CD4-positive, alpha-beta T cell treated with Interleukin-15 for 1 hour (primary cell): ENCODE measurements around the gene TRIM29.
"Not testable (repeated sequence)": the region's sequence is repeated elsewhere in the genome, so short reads cannot be mapped to it uniquely, and the experiment has no call there.

ENCODE experiments used
- DNase-seq: peaks from one replicate; pipeline ENCODE4 v3.0.0-alpha.2; 2020

Gene TRIM29

DNA sequence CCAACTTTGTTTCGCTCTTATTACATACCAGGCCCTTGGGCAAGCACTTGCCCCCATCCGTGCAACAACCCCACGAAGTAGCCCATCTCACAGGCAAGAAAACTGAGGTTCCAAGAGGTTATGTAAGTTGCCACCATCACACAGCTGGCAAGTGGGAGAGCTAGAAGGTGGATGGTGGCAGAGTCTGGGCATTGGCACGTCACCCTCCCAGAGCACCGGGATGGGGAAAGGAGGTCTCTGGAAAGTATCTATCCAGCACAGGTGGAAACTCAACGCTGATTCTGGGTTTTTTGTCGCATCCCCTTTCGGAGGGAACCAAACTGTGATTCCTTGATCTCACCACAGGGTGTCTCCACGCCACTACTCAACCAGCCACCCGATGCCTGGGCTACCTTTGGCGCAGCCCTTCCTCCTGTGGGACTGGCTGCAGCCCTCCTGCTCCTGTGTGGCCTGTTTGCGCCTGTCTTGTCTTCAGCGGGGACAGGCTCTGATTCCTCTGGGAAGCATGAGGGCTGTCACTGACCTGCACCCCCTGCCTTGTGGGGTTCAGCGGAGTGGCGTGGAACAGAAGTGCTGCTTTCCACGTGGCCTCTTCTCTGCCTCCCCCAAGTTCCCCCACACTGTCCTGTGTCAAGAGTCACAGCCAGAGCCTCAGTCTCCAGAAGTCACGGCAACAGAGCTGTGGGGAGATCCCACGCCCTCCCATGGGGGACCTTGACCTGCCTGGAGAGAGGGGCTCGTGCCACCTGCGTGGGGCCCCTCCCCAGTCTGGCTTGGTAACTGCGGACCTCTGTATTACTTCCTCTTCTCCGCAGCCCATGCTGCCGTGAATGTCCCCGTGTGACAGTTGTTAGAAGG, 34.4 kb upstream of the TRIM29 start:
- peak; percentile 45 for DNase-seq

DNA sequence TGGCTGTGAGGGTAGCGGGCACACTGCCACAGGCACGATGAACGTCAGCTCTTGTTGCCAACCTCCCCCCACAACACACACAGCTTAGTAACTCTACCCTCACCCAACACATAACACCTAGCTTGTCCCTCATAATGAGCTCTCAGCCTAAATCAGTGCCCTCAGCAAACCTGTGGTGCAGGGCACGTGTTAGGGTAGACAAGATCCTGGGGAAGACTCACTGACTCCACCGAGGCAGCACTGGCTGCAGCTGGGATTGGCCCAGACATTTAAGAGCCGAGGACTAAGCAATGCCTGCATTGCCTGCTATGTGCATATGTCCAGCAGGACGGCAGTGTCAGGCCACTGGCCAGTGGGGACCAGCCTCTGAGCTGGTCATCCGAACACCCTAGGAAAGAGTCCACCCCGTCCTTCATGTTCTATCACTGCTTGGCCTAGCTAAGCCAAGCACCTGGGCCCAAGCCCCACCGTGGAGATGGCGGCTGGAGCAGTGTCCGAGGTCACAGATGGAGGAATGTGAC, 32.9 kb upstream of the TRIM29 start:
- no peak for DNase-seq

DNA sequence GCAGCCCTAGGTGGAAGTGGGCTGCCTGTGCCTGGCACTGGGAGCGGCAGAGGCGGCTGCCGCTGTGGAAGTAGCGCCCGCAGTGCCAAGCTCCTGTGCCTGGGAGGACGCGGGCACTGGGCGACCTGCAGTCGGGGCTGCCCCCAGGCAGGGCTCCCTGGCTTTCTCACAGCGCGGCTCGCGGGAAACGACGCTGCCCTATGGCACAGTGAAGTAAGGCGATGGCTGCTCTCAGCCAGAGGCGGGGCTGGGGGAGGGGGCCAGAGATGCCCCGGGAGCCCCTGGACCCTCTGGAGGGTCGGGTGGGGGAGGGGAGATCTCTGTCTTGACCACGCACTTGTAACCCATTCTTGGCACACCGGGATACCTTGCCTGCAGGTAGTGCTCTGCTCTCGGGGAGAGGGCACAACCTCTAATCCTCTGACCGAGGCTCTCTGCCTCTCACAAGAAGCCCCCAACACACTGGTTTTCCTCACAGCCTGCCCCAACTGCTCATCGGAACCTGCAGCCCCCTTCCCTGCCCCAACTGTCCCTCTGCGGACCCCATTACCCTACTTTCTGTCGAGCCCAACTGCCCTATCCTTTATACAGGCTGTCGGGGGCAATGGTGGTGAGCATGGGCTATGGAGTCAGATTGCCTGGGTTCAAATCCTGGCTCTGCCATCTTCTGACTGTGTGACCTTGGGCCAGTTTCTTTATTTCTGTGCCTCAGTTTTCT, 32.2 kb upstream of the TRIM29 start:
- DNase-seq = no peak

DNA sequence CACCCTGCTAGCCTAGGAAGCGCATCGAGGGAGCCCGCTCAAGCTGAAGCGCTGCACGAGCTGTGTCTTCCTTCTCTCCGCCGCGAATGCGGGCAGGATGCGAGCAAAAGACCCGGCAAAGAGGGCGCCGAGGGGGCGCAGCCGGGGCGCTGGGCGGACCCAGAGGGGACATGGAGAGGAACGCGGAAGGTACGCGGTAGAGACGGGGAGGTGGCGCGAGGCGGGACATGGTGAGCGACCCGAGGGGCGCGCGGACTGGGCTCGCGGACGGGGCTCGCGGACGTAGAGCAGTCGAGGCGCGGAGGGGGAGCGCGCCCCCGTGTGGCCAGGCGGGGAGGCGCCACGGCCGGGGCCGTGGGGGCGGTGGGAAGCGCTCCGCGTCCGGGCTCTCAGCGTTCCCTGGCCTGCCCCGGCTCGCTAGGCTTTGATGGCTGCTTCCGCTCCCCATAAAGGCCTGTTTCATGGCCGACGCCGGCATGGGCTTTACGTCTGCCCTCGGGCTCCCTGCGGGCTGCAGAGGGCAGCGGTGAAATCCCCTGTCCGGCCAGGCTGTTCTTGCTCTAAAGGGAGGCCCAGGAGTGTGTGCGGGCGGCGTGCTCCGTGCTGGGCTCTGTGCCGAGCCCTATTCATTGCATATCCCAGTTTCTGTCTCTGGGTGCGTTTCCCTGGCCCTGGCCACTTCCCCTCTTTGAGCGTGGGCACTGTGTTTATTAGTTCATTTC, 31.2 kb upstream of the TRIM29 start:
- no peak for DNase-seq

- DNase-seq = no peak
Observed at GRCh38 chr11:120168108-120168959, 30.4 kb upstream of the TRIM29 start.

DNA sequence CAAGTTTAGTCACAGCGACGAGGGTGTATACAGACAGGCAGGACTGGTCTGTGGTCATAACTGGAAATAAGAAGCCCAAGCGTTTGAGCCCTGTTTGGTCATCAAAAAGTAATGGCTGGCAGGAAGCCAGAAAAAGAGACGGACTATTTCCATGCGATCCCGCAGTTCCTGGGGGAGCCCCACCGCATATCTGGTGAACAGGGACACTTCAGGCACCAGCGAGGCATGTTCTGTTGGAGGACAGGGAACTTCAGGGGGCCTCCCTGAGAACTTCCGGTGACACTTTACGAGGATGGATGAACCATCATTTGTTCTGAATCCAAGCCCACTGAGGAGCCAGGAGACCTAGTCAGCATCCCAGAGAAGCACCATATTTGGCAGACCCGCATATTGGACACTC, 29.7 kb upstream of the TRIM29 start:
- DNase-seq = no peak

GRCh38 chr11:120160436-120160835, 22.5 kb upstream of the TRIM29 start:
- DNase-seq = no peak

GRCh38 chr11:120153221-120153620, 15.3 kb upstream of the TRIM29 start:
- no peak for DNase-seq

DNA sequence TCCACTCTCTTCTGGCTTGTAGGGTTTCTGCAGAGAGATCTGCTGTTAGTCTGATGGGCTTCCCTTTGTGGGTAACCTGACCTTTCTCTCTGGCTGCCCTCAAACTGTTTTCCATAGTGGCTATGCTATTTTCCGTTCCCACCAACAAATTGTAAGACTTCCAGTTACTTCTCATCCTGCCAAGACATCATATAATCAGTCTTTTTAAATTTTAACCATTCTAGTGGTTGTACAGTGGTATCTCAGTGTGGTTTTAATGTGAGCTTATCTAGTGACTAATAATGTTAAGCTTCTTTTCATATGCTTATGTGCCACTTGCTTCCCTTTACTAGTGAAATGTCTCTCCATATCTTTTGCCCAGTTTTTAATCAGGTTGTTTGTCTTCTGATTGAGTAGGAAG, 13.6 kb upstream of the TRIM29 start:
- DNase-seq = no peak

DNA sequence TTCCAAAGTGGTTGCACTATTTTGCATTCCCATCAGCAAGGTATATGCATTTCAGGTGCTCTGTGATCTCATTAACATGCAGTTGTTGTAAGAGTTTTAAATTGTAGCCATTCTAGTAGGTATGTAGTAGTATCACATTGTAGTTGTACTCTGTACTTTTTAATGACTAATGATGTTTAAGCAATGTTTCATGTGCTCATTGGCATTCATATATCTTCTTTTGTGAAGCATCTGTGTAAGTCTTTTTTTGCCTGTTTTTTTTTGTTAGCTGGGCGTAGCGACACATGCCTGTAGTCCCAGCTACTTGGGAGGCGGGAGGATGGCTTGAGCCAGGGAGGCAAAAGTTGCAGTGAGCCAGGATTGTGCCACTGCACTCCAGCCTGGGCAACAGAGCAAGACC, 11.3 kb upstream of the TRIM29 start:
- no peak for DNase-seq

DNA sequence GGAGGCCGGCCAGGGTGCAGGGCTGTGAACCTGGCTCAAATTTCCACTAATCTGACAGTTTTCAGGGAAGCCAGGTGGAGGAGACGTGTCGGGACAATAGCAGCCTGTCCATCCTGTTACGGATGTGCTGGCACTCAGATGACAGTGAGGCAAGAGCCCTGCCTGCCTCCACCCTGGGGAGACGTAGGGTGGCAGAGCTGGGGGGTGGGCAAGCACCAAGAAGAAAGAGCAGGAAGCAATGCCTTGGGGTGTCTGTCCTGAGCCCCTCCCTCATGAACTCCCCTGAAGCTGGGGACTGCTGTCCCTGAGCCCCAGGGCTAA, 10.0 kb upstream of the TRIM29 start:
- no peak for DNase-seq

GRCh38 chr11:120147094-120147949, 9.4 kb upstream of the TRIM29 start:
- no peak for DNase-seq

DNA sequence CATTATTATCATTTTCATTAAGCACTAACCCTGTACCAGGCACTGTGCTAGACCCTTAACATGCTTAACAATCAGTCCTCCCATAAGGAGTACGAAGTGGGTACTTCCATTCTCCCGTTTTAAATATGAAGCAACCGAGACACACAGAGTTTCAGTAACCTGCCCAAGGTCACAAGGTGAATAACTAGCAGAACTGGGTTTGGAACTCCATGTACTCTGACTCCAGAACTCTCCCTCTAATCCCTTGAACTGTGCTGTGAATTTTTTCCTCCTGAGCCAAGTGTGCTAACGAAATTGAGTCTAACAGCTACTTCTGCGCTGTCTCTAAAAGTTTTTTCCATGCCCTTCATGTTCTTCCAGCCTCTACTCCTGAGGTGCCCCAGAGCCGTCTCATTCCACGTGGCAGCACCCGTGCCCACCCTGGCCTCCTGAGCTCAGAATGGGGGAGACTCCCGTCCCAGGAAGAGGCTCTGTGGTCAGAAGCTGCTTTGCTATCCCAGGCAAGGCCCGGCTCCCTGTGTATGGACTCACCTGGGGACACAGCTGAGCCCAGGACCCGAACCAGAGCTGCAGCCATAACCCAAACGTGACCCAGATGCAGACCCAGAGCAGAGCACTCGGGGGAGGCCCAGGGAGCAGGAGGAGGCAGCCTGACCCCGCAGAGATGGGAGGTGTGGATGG, 8.6 kb upstream of the TRIM29 start:
- DNase-seq = no peak

DNA sequence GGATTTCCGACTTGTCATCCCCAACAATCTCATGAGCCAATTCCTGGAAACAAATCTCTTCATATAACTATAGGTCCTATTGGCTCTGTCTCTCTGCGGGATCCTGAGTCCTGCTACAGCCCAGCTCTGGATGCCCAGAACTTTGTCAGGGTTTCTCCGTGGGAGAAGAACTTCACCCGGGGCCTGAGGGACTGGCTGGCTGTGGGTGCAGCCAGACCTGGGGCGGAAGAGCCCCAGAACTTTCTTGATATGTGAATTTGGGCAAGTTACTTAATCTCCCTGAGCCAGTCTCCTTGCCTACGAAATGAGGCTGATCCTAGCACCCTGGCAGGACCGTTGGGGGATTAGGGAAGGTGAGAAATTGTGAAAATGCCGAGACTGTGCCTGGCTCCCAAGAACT, 6.6 kb upstream of the TRIM29 start:
- no peak for DNase-seq

DNA sequence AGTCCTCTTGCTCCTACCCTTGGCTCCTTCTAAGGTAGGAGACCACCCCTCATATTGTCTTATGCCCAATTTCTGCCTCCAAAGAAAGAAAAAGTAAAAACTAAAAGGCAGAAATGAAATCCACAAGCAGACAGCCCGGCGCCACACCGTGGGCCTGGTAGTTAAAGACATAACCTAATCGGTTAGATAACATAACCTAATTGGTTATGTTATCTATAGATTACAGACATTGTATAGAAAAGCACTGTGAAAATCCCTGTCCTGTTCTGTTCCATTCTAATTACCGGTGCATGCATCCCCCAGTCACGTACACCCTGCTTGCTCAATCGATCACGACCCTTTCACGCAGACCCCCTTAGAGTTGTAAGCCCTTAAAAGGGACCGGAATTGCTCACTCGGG, 5.6 kb upstream of the TRIM29 start:
- not testable (repeated sequence) for DNase-seq

DNA sequence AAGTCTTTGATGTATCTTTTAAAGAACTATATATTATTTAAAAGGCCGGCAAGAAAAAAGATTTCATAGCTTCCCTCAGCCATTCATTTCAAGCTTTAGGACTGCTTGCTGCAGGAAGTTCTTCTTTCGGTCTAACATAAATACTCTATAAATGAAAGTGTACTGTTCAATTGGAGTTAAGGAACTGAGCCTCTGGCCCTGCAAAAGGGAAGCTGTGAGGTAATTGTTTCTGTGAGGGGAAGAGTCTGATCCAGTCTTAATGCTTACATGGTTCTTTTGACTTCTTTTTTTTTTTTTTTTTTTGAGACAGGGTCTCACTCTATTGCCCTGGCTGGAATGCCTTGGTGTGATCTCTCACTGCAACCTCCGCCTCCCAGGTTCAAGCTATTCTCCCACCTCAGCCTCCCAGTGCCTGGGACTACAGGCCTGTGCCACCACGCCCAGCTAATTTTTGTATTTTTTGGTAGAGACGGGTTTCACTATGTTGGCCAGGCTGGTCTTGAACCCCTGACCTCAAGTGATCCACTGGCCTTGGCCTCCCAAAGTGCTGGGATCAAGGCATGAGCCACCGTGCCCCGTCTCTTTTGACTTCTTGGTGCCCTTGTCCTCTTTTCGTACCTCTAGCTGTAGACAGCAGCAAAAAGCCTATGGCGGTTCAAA, 4.7 kb upstream of the TRIM29 start:
- no peak for DNase-seq

- no peak for DNase-seq
Observed at GRCh38 chr11:120141768-120142423, 4.0 kb upstream of the TRIM29 start.

GRCh38 chr11:120141113-120141767, 3.3 kb upstream of the TRIM29 start:
- DNase-seq = no peak

DNA sequence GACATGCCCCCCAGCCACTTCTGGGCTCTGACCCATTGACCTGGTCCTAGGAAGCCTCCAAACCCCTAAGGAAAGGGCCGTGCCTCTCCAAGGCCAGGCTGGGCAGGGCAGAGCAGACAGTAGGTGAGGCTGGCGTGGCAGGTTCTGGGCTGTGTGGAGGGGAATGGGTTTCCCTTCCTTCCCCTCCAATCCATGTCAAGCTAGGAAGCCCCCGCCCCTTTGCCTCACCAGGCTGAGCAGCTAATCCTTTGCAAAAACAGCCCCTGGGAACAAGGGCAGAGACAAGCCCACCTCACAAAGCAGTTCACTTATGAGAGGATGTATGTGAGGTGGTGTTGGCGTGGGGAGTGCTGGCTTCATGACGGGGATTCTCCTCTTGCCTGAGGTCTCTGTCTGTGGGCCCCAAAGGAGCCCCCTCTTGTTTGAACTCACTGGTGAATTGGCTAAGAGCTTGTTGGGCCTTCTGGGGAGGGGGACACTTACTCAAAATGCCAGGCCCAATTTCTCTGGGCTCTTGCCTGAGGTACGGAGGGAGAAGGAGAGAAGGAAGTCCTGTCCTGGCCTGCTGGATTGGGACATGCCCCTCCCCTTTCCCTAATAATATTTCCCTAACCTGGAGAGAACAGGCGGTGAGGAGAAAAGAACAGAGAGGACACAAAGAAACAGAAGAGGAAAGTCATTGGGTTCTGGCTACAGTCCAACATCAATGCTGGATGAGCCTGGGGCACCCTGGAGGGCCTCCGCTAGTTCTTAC, 1.6 kb upstream of the TRIM29 start:
- DNase-seq = no peak
